Lung (tissue), 12 donors: Measurements from ENCODE around the gene SMARCC2. TPM values are rescaled to one million over a fixed set of nuclear protein-coding genes. Genes with fewer than 3 reads are reported as not detected.

Source experiments
- ATAC-seq: fragments of 200-7000 bp; cut with Tn5 transposase; one replicate; pipeline ENCODE4 v1.9.1; 2020; ENCODE audit warnings: moderate number of reproducible peaks; ENCODE audit not compliant: insufficient read depth, low FRiP score
- DNase-seq, 3 donors: peaks; one replicate each; pipeline ENCODE4 v3.0.0-alpha.2; 2013 to 2017
- H3K27ac ChIP-seq, 2 donors: one replicate each; pipeline ENCODE4 v1.5.1; 2013; ENCODE audit warnings: mild to moderate bottlenecking in 2 of 2, moderate library complexity in 2 of 2, control low read depth in 1 of 2, inconsistent platforms in 1 of 2, low read depth in 1 of 2, low read length in 1 of 2
- H3K27me3 ChIP-seq, 3 donors: one replicate each; pipeline ENCODE4 v1.5.1; 2013; ENCODE audit warnings: low read length in 2 of 3; ENCODE audit not compliant: control insufficient read depth in 3 of 3, insufficient read depth in 3 of 3
- H3K36me3 ChIP-seq, 4 donors: one replicate each; pipeline ENCODE4 v1.5.1; 2013; ENCODE audit warnings: low read length in 4 of 4, mild to moderate bottlenecking in 1 of 4, moderate library complexity in 1 of 4; ENCODE audit not compliant: control insufficient read depth in 4 of 4, insufficient read depth in 4 of 4
- H3K4me1 ChIP-seq, 5 donors: one replicate each; pipeline ENCODE4 v1.5.1; 2013; ENCODE audit warnings: low read length in 5 of 5, mild to moderate bottlenecking in 2 of 5, moderate library complexity in 1 of 5; ENCODE audit not compliant: control insufficient read depth in 5 of 5, insufficient read depth in 5 of 5
- H3K4me3 ChIP-seq: one replicate; pipeline ENCODE4 v1.5.1; 2013; ENCODE audit warnings: mild to moderate bottlenecking, control low read depth, moderate library complexity
- H3K9ac ChIP-seq, 2 donors: one replicate each; pipeline ENCODE4 v1.5.1; 2013; ENCODE audit warnings: low read length in 2 of 2, control low read depth in 1 of 2; ENCODE audit not compliant: insufficient read depth in 1 of 2
- H3K9me3 ChIP-seq, 4 donors: one replicate each; pipeline ENCODE4 v1.5.1; 2013; ENCODE audit warnings: low read length in 3 of 4, mild to moderate bottlenecking in 1 of 4, moderate library complexity in 1 of 4; ENCODE audit not compliant: control insufficient read depth in 4 of 4, insufficient read depth in 3 of 4
- CTCF ChIP-seq: IDR thresholded peaks from 2 replicates; pipeline ENCODE4 v1.5.1; 2012; ENCODE audit warnings: mild to moderate bottlenecking; ENCODE audit errors: control extremely low read depth, extremely low read depth
- WGBS, 2 donors: extraction: QIAGEN DNeasy Blood & Tissue Kit; methylation state at CpG; one replicate each; pipeline ENCODE4 v1.1.7; 2013; 5-methylcytosine and 5-hydroxymethylcytosine counted together
- polyA plus RNA-seq, 2 donors: library from polyadenylated mRNA; stranded (reverse); fragments of 200-250 nt; gene quantifications; one replicate each; pipeline ENCODE4 v1.2.1, GENCODE V29; 2013
- total RNA-seq, 2 donors: library from RNA; depleted of rRNA in 1 of 2; stranded (reverse); fragments of >200 nt in 1 of 2; gene quantifications; one replicate each; pipeline ENCODE4 v1.2.1, GENCODE V29; 2014 to 2021
- donor health status: control.
- donor health status: control.
- donor health status: Bipolar disorder and iron deficiency.
- donor health status: healthy.
- donor health status: DM: yes; HTN: yes; CAD: no.

SMARCC2 gene
- total and polyA plus RNA-seq, 4 donors = 23.9 to 97.5 (median 47.7) TPM

- DNase-seq (no peak), ATAC-seq (no peak)
- peaks cover 0 to under 1% (median 0%) of the 10 kb centered on the region in 4 donors for H3K36me3 ChIP-seq
- H3K27me3 ChIP-seq = no peaks in the 10 kb centered on the region
- peak overlapping the region; percentile 33 to 70 for H3K9ac ChIP-seq
- peak overlapping the region; percentile 91 to 98 for H3K27ac ChIP-seq
- H3K9me3 ChIP-seq = no peaks in the 10 kb centered on the region
- 1 to 8% methylated on average over 4 of the region's 4 CpGs for WGBS, 2 donors
- H3K4me1 ChIP-seq = peaks cover 4 to 31% (median 14%) of the 10 kb centered on the region in 5 donors
- TF ChIP-seq CTCF = no peak
- H3K4me3 ChIP-seq = peak overlapping the region; percentile 41
These were observed 33.2 kb upstream of the SMARCC2 start for GRCh38 chr12:56222531-56222895.

GRCh38 chr12:56221757-56222530 is 32.7 kb upstream of the SMARCC2 start, which contains the start of gene RNF41:
Gene RNF41 (minus strand): TSS chr12:56221922. CDS start chr12:56214047, 7,875 bp downstream.
- H3K27me3 ChIP-seq = no peaks in the 10 kb centered on the region
- peak within 1 kb of the TSS; percentile 91 to 98 for H3K27ac ChIP-seq
- no peaks in the 10 kb centered on the region for H3K9me3 ChIP-seq
- H3K36me3 ChIP-seq = peaks cover 0 to 3% (median 0%) of the 10 kb centered on the region in 4 donors
- H3K4me3 ChIP-seq = peak within 1 kb of the TSS; percentile 76
- 0 to 2% methylated on average over 42 of the region's 42 CpGs for WGBS, 2 donors
- DNase-seq = peak; percentile 99
- TF ChIP-seq CTCF = no peak
- ATAC-seq = peak; percentile 80
- H3K4me1 ChIP-seq = peaks cover 4 to 31% (median 15%) of the 10 kb centered on the region in 5 donors
- peak within 1 kb of the TSS; percentile 33 to 70 for H3K9ac ChIP-seq

DNA sequence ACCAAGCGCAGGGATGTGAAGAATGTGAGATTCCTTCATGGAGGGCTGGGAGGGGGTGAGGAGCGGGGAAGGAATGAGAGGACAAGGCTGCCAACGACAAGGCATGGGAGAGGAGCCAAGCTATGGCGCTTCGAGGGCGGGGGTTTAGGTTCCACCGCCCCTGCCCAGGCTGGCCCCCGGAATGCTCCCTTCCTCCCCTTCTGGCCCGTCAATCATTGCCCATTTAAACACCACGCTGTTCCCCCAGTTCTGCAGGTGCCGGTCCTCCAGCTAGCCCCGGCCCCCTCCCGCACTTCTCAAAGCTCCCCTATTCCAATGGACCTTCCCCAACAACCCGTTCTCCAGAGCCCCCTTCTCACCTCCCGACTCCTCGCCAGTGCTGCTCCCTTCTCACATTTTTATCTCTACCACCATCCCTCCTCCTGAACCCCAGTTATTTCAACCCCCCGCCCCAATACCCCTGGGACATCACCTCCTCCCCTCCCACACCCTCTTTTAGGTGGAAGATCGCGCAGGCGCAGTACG is 32.0 kb upstream of the SMARCC2 start:
- DNase-seq = peak; percentile 91 to 95 (median 92)
- no peak for TF ChIP-seq CTCF
- Histone ChIP-seq H3K36me3 (peaks cover 0 to 7% (median 1%) of the 10 kb centered on the region in 4 donors), H3K9me3 (no peaks in the 10 kb centered on the region), H3K27ac (peak overlapping the region; percentile 91 to 98), H3K9ac (peak overlapping the region; percentile 33 to 70), H3K27me3 (no peaks in the 10 kb centered on the region), H3K4me3 (peak overlapping the region; percentile 76), H3K4me1 (peaks cover 4 to 31% (median 15%) of the 10 kb centered on the region in 5 donors)
- WGBS, 2 donors = 1% methylated on average over 21 of the region's 21 CpGs
- no peak for ATAC-seq
